ENCODE results near the gene SCAF8.
A peak's percentile ranks its signal among the peaks of the same experiment; 100 is the strongest.
"Not testable (repeated sequence)": the region's sequence is repeated elsewhere in the genome, so short reads cannot be mapped to it uniquely, and the experiment has no call there.

SCAF8 gene
- 36.3 to 73.8 (median 56.9) reads per million in 17 experiments for total RNA-seq

GRCh38 chr6:154733183-154733625, at the start of gene SCAF8:
Gene SCAF8, plus strand, starts transcription at chr6:154733416. Its CDS starts 485 bp downstream, at chr6:154733901.
- peak; percentile 88 to 95 (median 94) for DNase-seq

- DNase-seq, result peak; percentile 44 to 80 (median 62)
These were observed 49.3 kb upstream of the SCAF8 start for GRCh38 chr6:154683756-154684523.

- no peak for DNase-seq
These were observed 47.1 kb upstream of the SCAF8 start for GRCh38 chr6:154686162-154686561.

- DNase-seq, result no peak
These were observed 43.5 kb upstream of the SCAF8 start for GRCh38 chr6:154689493-154690255.

- DNase-seq, result no peak
These were observed 42.4 kb upstream of the SCAF8 start for GRCh38 chr6:154690857-154691256.

- DNase-seq, result no peak
These were observed 36.6 kb upstream of the SCAF8 start for GRCh38 chr6:154696661-154697060.

- no peak for DNase-seq
These were observed 30.1 kb upstream of the SCAF8 start for GRCh38 chr6:154703124-154703523.

GRCh38 chr6:154705471-154706113, 27.6 kb upstream of the SCAF8 start:
- peak in 2 of 4 experiments; percentile 12 to 17 for DNase-seq

GRCh38 chr6:154706389-154706788, 26.8 kb upstream of the SCAF8 start:
- DNase-seq, result no peak

- DNase-seq, result no peak
These were observed 23.6 kb upstream of the SCAF8 start for GRCh38 chr6:154709621-154710020.

GRCh38 chr6:154710689-154711088, 22.5 kb upstream of the SCAF8 start:
- no peak for DNase-seq

- DNase-seq, result peak in 1 of 4 experiments; percentile 17
These were observed 17.8 kb upstream of the SCAF8 start for GRCh38 chr6:154715446-154715845.

- not testable (repeated sequence) for DNase-seq
These were observed 16.9 kb upstream of the SCAF8 start for GRCh38 chr6:154716350-154716749.

- DNase-seq, result no peak
These were observed 13.8 kb upstream of the SCAF8 start for GRCh38 chr6:154719433-154719832.

GRCh38 chr6:154719854-154720253, 13.4 kb upstream of the SCAF8 start:
- DNase-seq, result no peak

GRCh38 chr6:154721460-154721859, 11.8 kb upstream of the SCAF8 start:
- no peak for DNase-seq

- no peak for DNase-seq
These were observed 6.3 kb upstream of the SCAF8 start for GRCh38 chr6:154726887-154727286.

- no peak for DNase-seq
These were observed 1.7 kb upstream of the SCAF8 start for GRCh38 chr6:154731296-154732218.

GRCh38 chr6:154732538-154733182, 556 bp upstream of the SCAF8 start:
- DNase-seq, result peak in 1 of 4 experiments; percentile 30

- DNase-seq, result peak; percentile 96 to 98 (median 98)
These were observed 588 bp downstream of the SCAF8 start for GRCh38 chr6:154733626-154734382.

Data from suppressor macrophage (primary cell).